Lung (tissue), 12 donors: ENCODE measurements around the gene PCOLCE2. TPM values are rescaled to one million over a fixed set of nuclear protein-coding genes. Genes with fewer than 3 reads are reported as not detected.

Experiments
- ATAC-seq: fragments of 200-7000 bp; cut with Tn5 transposase; one replicate; pipeline ENCODE4 v1.9.1; 2020; ENCODE audit warnings: moderate number of reproducible peaks; ENCODE audit not compliant: insufficient read depth, low FRiP score
- DNase-seq, 3 donors: peaks; one replicate each; pipeline ENCODE4 v3.0.0-alpha.2; 2013 to 2017
- H3K27ac ChIP-seq, 2 donors: one replicate each; pipeline ENCODE4 v1.5.1; 2013; ENCODE audit warnings: mild to moderate bottlenecking in 2 of 2, moderate library complexity in 2 of 2, control low read depth in 1 of 2, inconsistent platforms in 1 of 2, low read depth in 1 of 2, low read length in 1 of 2
- H3K27me3 ChIP-seq, 3 donors: one replicate each; pipeline ENCODE4 v1.5.1; 2013; ENCODE audit warnings: low read length in 2 of 3; ENCODE audit not compliant: control insufficient read depth in 3 of 3, insufficient read depth in 3 of 3
- H3K36me3 ChIP-seq, 4 donors: one replicate each; pipeline ENCODE4 v1.5.1; 2013; ENCODE audit warnings: low read length in 4 of 4, mild to moderate bottlenecking in 1 of 4, moderate library complexity in 1 of 4; ENCODE audit not compliant: control insufficient read depth in 4 of 4, insufficient read depth in 4 of 4
- H3K4me1 ChIP-seq, 5 donors: one replicate each; pipeline ENCODE4 v1.5.1; 2013; ENCODE audit warnings: low read length in 5 of 5, mild to moderate bottlenecking in 2 of 5, moderate library complexity in 1 of 5; ENCODE audit not compliant: control insufficient read depth in 5 of 5, insufficient read depth in 5 of 5
- H3K4me3 ChIP-seq: one replicate; pipeline ENCODE4 v1.5.1; 2013; ENCODE audit warnings: mild to moderate bottlenecking, control low read depth, moderate library complexity
- H3K9ac ChIP-seq, 2 donors: one replicate each; pipeline ENCODE4 v1.5.1; 2013; ENCODE audit warnings: low read length in 2 of 2, control low read depth in 1 of 2; ENCODE audit not compliant: insufficient read depth in 1 of 2
- H3K9me3 ChIP-seq, 4 donors: one replicate each; pipeline ENCODE4 v1.5.1; 2013; ENCODE audit warnings: low read length in 3 of 4, mild to moderate bottlenecking in 1 of 4, moderate library complexity in 1 of 4; ENCODE audit not compliant: control insufficient read depth in 4 of 4, insufficient read depth in 3 of 4
- CTCF ChIP-seq: IDR thresholded peaks from 2 replicates; pipeline ENCODE4 v1.5.1; 2012; ENCODE audit warnings: mild to moderate bottlenecking; ENCODE audit errors: control extremely low read depth, extremely low read depth
- WGBS, 2 donors: extraction: QIAGEN DNeasy Blood & Tissue Kit; methylation state at CpG; one replicate each; pipeline ENCODE4 v1.1.7; 2013; 5-methylcytosine and 5-hydroxymethylcytosine counted together
- polyA plus RNA-seq, 2 donors: library from polyadenylated mRNA; stranded (reverse); fragments of 200-250 nt; gene quantifications; one replicate each; pipeline ENCODE4 v1.2.1, GENCODE V29; 2013
- total RNA-seq, 2 donors: library from RNA; depleted of rRNA in 1 of 2; stranded (reverse); fragments of >200 nt in 1 of 2; gene quantifications; one replicate each; pipeline ENCODE4 v1.2.1, GENCODE V29; 2014 to 2021
- donor health status: control.
- donor health status: control.
- donor health status: Bipolar disorder and iron deficiency.
- donor health status: healthy.
- donor health status: DM: yes; HTN: yes; CAD: no.

The PCOLCE2 gene
- total and polyA plus RNA-seq, 4 donors, result 2.8 to 32.2 (median 15.6) TPM

GRCh38 chr3:142808103-142808917, 80.6 kb downstream of the PCOLCE2 start:
- Histone ChIP-seq H3K27me3 (no peaks in the 10 kb centered on the region), H3K27ac (no peak overlapping the region), H3K9ac (no peak overlapping the region), H3K36me3 (peaks cover 0 to 5% (median 2%) of the 10 kb centered on the region in 4 donors), H3K9me3 (no peaks in the 10 kb centered on the region), H3K4me3 (no peak overlapping the region), H3K4me1 (no peaks in the 10 kb centered on the region)
- DNase-seq (no peak), ATAC-seq (no peak)
- 88 to 91% methylated on average over 9 of the region's 9 CpGs for WGBS, 2 donors
- no peak for TF ChIP-seq CTCF

- Histone ChIP-seq H3K27me3 (no peaks in the 10 kb centered on the region), H3K9ac (no peak overlapping the region), H3K27ac (no peak overlapping the region), H3K36me3 (peaks cover 0 to 5% (median 1%) of the 10 kb centered on the region in 4 donors), H3K4me3 (no peak overlapping the region), H3K9me3 (no peaks in the 10 kb centered on the region), H3K4me1 (no peaks in the 10 kb centered on the region)
- WGBS, 2 donors, result 78 to 88% methylated on average over 1 of the region's 1 CpG
- no peak for ATAC-seq
- TF ChIP-seq CTCF, result no peak
- no peak for DNase-seq
These were observed 86.0 kb downstream of the PCOLCE2 start for GRCh38 chr3:142802891-142803290.

GRCh38 chr3:142801746-142802145, 87.1 kb downstream of the PCOLCE2 start:
- H3K9me3 ChIP-seq, result no peaks in the 10 kb centered on the region

More at GRCh38 chr3:142801746-142802145, 87.1 kb downstream of the PCOLCE2 start:
- no peak for TF ChIP-seq CTCF
- Histone ChIP-seq H3K27me3 (no peaks in the 10 kb centered on the region), H3K9ac (no peak overlapping the region), H3K4me3 (no peak overlapping the region), H3K36me3 (peaks cover 0 to 5% (median 1%) of the 10 kb centered on the region in 4 donors), H3K27ac (no peak overlapping the region), H3K4me1 (no peaks in the 10 kb centered on the region)
- no peak for ATAC-seq
- 87 to 92% methylated on average over 2 of the region's 2 CpGs for WGBS, 2 donors
- DNase-seq, result no peak
